ELR (cell line): ENCODE measurements around the gene PRAC2.

Source experiments
- DNase-seq: peaks from one replicate; pipeline ENCODE4 v3.0.0-alpha.2; 2015; ENCODE audit warnings: low read depth

PRAC2 gene

DNA sequence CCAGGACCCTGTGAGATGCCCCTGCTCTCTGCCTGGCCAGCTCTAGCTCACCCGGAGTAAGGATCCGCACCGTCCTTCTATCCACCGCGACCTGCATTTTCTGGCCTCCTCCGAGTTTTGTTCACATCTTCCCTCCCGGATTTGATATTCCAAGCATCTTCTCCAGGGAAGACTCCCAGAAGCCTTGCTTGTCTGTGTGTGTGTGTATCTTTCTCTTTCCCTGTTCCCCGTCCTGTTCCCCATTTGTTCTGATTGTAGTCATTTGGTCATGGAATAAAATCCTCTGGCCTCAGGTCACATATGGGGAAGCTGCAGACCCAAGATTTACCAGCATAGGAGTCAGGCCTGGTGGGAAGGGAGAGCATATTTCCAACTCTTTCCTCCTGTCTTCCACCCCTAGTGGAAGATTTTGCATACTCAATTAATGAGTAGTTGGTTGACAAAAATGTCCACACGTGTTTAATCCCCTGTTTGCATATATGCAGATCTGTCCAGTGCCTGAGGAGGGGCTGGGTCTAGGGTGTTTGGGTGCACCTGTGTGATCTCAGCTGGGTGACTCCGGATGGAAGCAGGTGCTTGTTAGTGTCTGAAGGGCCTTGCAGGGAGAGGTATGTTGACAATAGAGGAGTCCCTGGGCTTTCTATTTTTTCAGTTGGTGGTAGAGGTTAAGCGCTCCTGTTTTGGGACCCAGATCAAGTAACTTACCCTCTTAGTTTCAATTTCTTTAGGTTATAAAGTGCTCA, 2.5 kb upstream of the PRAC2 start:
- no peak for DNase-seq

GRCh38 chr17:48721009-48721402, 2.0 kb upstream of the PRAC2 start:
- DNase-seq = no peak

GRCh38 chr17:48722201-48722907, 631 bp upstream of the PRAC2 start, which contains the start of gene PRAC1:
TSS of gene PRAC1 (minus strand) at chr17:48722518. CDS start at chr17:48722392, 126 bp downstream.
- DNase-seq = no peak

- peak; percentile 39 for DNase-seq
Observed at GRCh38 chr17:48723423-48724250, 652 bp downstream of the PRAC2 start.

- DNase-seq = peak; percentile 87
Observed at GRCh38 chr17:48724251-48725003, 1.4 kb downstream of the PRAC2 start.

GRCh38 chr17:48725004-48725287, 2.0 kb downstream of the PRAC2 start:
- no peak for DNase-seq

DNA sequence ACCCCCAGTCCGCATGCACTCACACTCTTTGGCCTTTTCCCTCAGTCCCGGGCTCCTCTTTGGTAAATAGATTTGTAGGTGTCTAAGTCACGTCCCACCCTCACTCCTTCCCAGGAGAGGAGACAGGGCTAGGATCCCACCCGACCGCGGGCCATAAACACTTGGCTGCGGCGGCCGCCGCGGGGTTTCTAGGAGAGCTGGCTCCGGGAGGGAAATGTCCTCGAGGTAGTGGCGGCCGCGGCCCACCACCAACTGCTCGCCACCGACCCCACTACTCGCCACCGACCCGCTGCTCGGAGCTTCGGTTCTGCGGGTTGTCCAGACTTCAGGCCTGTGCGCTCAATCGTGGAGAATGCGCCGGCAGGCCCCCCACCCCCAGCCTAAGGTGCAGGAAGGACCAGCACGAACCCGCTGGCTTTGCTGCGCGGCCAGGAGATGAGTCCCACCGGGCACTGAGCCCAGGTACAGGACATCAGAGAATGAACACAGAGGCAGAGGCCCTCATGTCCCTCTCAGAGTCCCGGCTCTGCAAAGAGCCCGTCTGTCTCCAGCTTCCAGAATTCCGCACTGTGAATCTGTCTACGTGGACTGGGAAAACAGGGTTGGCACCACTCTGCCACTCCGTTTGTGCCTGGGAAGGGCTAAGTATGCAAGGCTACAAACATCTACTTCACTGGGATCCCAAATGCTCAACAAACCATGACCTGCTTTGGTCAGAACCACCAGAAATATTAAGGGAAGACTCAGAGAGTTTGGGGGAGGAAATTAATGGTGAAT, 2.5 kb downstream of the PRAC2 start:
- no peak for DNase-seq

DNA sequence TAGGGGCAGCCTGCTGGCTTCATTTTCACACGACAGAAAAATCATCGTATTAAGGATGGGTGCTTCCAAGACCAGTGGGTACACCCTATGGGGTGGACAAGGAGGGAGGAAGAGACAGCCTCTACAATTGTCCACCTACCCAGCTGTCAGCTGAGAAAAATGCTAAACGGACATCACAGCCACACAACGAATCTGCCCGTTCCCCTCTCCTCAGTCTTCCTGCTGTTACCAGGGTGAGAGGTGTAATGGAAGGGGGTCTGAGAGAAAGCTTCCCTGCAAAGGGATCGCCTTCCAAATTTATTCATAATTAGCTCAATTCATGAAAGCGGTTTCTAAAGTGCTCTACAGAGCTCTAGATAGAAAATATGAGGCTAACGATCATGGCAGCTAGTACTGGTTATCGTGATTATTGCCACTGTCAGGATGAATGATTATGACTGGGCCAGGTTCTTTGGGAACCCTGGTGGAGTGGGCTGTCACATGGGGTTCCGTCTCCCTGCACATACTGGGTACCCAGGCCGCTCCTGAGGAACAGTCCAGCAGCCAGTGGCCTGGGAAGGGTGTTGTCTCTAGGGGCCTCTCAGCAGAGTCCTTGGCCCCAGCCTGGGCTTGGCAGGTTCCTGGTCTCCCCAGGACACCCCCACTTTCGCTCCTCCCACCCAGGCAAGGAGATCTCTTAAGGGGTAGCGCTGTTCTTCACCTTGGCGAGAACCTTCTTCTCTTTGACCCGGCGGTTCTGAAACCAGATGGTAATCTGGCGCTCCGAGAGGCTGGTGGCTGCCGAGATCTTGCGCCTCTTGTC, 3.3 kb downstream of the PRAC2 start:
- DNase-seq = no peak

GRCh38 chr17:48726916-48727286, 3.9 kb downstream of the PRAC2 start:
- DNase-seq = no peak

DNA sequence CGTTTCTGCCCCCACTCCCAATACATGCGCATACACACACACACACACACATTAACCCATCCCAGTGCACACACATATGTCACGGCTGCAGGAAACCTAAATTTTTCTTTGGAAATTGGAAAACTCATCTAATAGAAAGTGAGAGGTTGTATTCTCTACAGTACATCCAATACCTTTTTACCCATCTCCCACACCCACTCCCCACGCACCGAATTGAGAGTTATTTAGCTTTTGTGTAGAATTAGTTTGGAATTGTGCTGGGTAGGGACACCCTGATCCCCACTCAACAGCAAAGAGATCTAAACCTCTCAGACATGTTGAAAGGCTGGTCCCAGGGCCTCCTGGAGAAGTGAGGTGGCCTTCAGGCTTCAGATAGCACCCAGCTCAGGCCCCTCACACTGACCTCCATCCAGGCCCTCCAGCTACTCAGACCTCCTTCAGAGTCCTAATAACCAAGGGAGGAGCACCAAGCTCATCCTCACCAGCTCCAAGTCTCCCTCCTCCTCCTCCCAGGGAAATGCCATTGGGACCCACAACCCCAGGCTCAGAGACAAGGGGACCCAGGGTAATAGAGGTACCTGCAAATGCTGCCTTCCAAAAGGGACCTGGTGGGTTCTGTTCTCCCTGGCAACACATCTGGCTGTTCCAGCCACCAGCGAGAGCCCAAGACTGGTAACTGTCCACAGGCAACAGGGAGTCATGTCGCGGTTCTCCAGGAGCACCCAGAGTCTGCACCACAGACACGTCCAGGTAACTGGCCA, 4.6 kb downstream of the PRAC2 start:
- DNase-seq = no peak

DNA sequence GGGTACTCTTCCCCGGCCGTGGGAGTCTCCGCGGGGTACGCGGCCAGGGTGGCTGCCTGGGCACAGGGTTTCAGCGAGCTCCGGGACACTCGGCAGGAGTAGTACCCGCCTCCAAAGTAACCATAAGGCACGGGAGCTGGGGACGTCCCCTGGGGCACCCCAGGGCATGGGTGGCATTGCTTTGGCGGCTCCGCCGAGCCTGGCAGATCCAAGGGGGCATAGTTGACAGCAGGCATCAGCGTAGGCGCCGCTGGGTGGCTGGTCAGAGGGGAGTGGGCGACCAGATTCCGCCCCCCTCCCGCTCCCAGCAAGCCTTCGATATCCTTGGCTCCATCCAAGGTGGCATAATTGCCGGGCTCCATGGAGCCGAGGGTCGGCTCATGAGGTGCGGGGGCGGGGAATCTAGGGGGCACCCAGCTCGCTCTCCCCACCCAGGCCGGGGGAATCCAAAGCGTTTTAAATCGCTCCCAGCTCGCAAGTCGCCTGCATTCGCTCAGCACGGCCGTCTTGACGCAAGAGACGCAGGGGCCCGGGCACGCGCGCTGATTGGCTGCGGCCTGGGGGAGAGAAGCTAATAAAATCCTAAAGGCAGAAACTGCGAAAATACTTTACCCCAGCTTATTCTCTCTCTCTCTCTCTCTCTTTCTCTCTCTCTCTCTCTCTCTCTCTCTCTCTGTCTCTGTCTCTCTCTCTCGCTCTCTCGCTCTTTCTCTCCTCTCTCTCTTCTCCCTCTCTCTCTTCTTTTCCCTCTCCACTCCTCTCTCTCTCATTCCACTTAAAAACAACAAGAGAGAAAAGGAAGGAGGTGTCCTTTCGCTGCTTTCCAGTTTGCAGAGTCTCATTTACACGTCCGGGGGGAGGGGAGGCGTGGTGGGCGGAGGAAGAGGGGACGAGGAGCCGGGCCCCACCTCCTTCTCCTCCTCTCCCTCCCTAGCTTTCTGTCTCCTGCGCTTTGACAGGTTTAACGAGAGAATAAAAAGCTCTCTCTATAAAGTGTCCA, 5.5 kb downstream of the PRAC2 start, which contains the start of gene HOXB13:
Gene HOXB13, minus strand, starts transcription at position 519 of the 1,000 bp plus-strand sequence. Its CDS starts 157 bp downstream, at position 362.
- DNase-seq = peak; percentile 71

- DNase-seq = no peak
Observed at GRCh38 chr17:48729335-48730239, 6.6 kb downstream of the PRAC2 start.

GRCh38 chr17:48730240-48730550, 7.2 kb downstream of the PRAC2 start:
- no peak for DNase-seq

DNA sequence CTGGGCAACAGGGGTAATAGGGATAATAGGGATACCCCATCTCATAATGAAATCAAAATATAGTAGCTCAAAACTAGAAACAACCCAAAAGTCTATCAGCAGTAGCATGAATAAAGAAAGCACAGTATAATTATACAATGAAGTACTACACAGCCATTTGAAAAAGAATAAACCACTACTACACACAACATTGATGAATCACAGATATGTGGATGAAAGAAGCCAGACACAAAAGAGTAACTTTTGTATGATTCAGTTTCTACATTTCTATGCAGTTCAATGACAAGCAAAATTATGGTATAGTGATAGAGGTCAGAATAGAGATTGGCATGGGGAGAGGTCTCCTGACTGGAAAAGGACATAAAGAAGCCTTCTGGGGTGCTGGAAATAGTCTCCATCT, 8.4 kb downstream of the PRAC2 start:
- DNase-seq = no peak

- no peak for DNase-seq
Observed at GRCh38 chr17:48732688-48733629, 10.0 kb downstream of the PRAC2 start.

DNA sequence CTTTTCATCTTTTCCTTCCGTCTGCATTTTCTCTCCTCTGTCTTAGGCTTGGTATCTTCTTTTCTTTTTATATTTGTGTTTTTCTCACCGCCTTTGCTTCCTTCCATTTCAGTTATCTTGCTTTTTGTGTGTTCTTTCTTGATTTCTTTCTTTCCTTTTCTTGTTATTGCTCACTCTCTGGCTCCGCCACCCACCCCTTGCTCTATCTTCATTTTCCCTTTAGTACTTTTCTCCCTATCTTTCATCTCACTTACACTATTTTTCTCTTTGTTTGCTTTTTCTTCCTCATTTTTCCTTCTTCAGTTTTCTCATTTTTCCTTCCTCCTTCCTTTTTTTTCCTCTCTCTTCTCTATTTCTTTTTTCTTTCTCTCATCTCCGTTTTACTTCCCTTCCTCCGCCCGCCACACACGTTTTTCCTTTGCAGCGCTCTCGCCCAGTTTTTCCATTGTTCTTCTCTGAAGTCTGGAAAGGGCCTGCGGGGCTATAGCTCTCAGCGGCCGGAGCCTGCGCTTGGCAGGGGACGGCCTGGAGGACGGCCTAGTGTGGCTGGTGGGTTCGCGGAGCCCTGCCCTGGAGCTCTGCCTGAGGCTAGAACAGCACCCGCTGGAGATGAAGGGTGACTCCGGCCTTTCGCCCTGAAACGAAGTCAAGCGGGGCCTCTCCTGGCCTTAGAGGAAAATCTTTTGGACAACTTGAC, 10.8 kb downstream of the PRAC2 start:
- DNase-seq = no peak
